Activated CD4-positive, alpha-beta T cell treated with anti-CD3 and anti-CD28 coated beads, Interleukin-2, amount 10 ng/mL, durations not matched to agents 7 days and 5 days (primary cell): ENCODE measurements around the gene MALL. TPM values are rescaled to one million over a fixed set of nuclear protein-coding genes. Genes with fewer than 3 reads are reported as not detected.
"Not testable (repeated sequence)": the region's sequence is repeated elsewhere in the genome, so short reads cannot be mapped to it uniquely, and the experiment has no call there.

Experiments
- CTCF ChIA-PET: fragments of 350-600 bp; sonication (Branson Sonifier 250); formaldehyde crosslinking; loops from one replicate; lab custom pipeline; 2021; ENCODE audit warnings: antibody characterized with exemption; lab: Charles Lee
- POLR2A ChIA-PET: fragments of 350-600 bp; sonication (Branson Sonifier 250); formaldehyde crosslinking; loops from one replicate; lab custom pipeline; 2021; ENCODE audit warnings: antibody characterized with exemption; lab: Charles Lee
- DNase-seq: peaks from one replicate; pipeline ENCODE4 v3.0.0-alpha.2; 2020
- H3K27ac Mint-ChIP-seq: one replicate; pipeline ENCODE4 v1.8.0; 2021; ENCODE audit warnings: mild to moderate bottlenecking, moderate library complexity, mixed read lengths
- H3K27me3 Mint-ChIP-seq: one replicate; pipeline ENCODE4 v1.8.0; 2021; ENCODE audit warnings: mixed read lengths
- H3K36me3 Mint-ChIP-seq: one replicate; pipeline ENCODE4 v1.8.0; 2021; ENCODE audit warnings: low read depth, mixed read lengths
- H3K4me1 Mint-ChIP-seq: one replicate; pipeline ENCODE4 v1.8.0; 2021; ENCODE audit warnings: mixed read lengths
- H3K4me3 Mint-ChIP-seq: one replicate; pipeline ENCODE4 v1.8.0; 2021; ENCODE audit warnings: mild to moderate bottlenecking, moderate library complexity, mixed read lengths
- H3K9me3 Mint-ChIP-seq: one replicate; pipeline ENCODE4 v1.8.0; 2021; ENCODE audit warnings: mixed read lengths
- total RNA-seq, 2 experiments: library from RNA; stranded (reverse); gene quantifications; one replicate each; pipeline ENCODE4 v1.2.3, GENCODE V29; 2021

MALL gene
- total RNA-seq, 2 experiments from 2014 or later, result 0.19 TPM; not detected in 1

DNA sequence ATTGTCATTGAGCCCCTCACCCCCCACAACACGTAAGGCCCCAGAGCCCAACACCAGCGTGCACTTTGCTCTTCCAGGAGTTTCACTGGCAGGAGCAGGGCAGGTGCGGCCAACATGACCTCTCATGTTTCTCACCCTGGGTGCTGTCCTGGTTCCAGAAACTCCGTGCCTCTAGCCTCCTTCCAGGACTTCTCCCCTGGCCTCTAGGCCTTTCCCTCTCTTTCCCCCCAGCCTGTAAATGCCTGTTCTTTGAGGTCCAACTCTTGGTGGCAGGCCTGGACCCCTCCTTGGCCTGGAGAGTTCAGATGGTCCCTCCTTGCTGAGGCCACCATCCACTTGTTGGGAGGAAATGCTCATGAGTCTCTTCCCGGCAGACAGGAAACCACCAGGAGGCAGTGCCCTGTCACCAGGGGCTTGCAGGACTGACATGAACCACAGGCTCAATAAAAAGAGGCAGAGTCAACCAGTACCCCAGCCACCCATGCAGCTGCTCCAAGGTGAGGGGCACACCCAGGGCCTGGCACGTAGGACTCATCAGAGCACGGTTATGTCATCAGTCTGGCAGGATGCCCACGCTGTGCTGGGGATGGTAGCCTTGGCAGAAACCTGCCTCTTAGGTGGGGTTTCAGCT is 1.5 kb downstream of the MALL start:
- H3K36me3 Mint-ChIP-seq, result no peaks in the 10 kb centered on the region
- peaks cover 34% of the 10 kb centered on the region for H3K4me1 Mint-ChIP-seq
- DNase-seq, result no peak
- H3K27me3 Mint-ChIP-seq, result peaks cover 76% of the 10 kb centered on the region
- ChIA-PET CTCF (no interaction called here), POLR2A (no interaction called here)
- peaks cover 8% of the 10 kb centered on the region for H3K9me3 Mint-ChIP-seq
- H3K4me3 Mint-ChIP-seq, result no peak overlapping the region
- no peak overlapping the region for H3K27ac Mint-ChIP-seq

GRCh38 chr2:110108291-110108690 is 7.3 kb downstream of the MALL start:
- CTCF ChIA-PET, POLR2A ChIA-PET, H3K27ac Mint-ChIP-seq, DNase-seq, H3K4me3 Mint-ChIP-seq, H3K36me3 Mint-ChIP-seq: not testable (repeated sequence)
- H3K4me1 Mint-ChIP-seq, result peaks cover 21% of the 10 kb centered on the region
- H3K9me3 Mint-ChIP-seq, result peaks cover 14% of the 10 kb centered on the region
- H3K27me3 Mint-ChIP-seq, result peaks cover 63% of the 10 kb centered on the region

GRCh38 chr2:110107092-110108079 is 8.2 kb downstream of the MALL start:
- ChIA-PET POLR2A (no interaction called here), CTCF (interaction anchor here (0.9 to 1.0 kb wide), 2 partner anchors 9 to 12 kb away, joined by 3 read pairs; no protein-coding TSS in a partner anchor)
- Mint-ChIP-seq H3K9me3 (peaks cover 14% of the 10 kb centered on the region), H3K27ac (no peak overlapping the region), H3K36me3 (peaks cover 2% of the 10 kb centered on the region), H3K4me3 (no peak overlapping the region), H3K4me1 (peaks cover 21% of the 10 kb centered on the region), H3K27me3 (peaks cover 58% of the 10 kb centered on the region)
- no peak for DNase-seq

- H3K27ac Mint-ChIP-seq, result no peak overlapping the region
- H3K4me1 Mint-ChIP-seq, result peaks cover 26% of the 10 kb centered on the region
- H3K36me3 Mint-ChIP-seq, result peaks cover 2% of the 10 kb centered on the region
- ChIA-PET POLR2A (no interaction called here), CTCF (interaction anchor here (0.9 to 1.0 kb wide), 2 partner anchors 9 to 11 kb away, joined by 3 read pairs; no protein-coding TSS in a partner anchor)
- no peak for DNase-seq
- H3K9me3 Mint-ChIP-seq, result peaks cover 13% of the 10 kb centered on the region
- H3K4me3 Mint-ChIP-seq, result no peak overlapping the region
- H3K27me3 Mint-ChIP-seq, result peaks cover 51% of the 10 kb centered on the region
These were observed 9.0 kb downstream of the MALL start for GRCh38 chr2:110106642-110107041.

DNA sequence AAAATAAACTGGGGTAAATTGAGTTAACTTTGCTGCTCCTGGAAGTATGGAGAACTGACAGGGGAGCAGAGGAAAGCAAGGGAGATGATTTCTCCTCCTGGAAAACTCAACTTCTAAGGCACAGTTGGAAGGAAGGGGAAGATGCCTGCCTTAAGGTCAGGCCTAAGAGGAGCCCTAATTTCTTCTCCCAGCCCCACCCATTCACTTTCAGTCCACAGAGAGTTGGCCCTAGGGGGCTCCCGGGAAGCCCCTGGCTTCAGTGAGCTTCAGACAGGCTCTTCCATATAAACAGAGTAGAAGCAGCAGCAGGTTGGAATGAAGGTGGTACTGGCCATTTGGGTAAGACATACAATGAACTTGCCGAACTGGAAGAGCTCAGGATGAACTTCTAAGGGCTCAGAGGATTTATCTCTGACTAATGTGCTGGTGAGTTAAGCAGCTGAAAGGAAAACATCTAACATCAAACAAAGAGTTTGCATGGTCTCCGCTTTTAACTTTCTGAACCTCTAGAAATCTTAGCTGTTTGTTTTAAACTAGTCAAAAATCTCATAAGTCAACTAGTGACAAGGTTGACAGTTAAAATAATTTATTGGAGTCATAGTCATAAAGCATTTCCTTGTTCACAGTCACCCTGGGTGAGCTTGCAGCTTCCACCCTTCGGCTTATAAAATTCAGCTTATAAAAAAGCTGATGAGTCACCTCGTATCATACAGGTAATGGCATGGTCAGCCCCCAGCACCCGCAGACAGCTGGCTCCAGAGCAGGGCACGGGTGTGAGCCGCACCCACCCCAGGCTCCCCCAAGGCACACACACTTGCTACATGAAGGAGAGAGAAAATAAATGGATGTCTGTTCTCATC is 9.8 kb downstream of the MALL start:
- Mint-ChIP-seq H3K36me3 (peaks cover 2% of the 10 kb centered on the region), H3K4me1 (peaks cover 33% of the 10 kb centered on the region), H3K27me3 (peaks cover 44% of the 10 kb centered on the region), H3K9me3 (peaks cover 12% of the 10 kb centered on the region), H3K27ac (no peak overlapping the region), H3K4me3 (no peak overlapping the region)
- ChIA-PET CTCF (interaction anchor here (0.9 kb wide), 1 partner anchor 10 kb away, joined by 3 read pairs; no protein-coding TSS in a partner anchor), POLR2A (no interaction called here)
- DNase-seq, result no peak

GRCh38 chr2:110105183-110105582 is 10.4 kb downstream of the MALL start:
- ChIA-PET CTCF (no interaction called here), POLR2A (no interaction called here)
- Mint-ChIP-seq H3K27ac (no peak overlapping the region), H3K4me1 (peaks cover 29% of the 10 kb centered on the region), H3K36me3 (peaks cover 2% of the 10 kb centered on the region), H3K27me3 (peaks cover 39% of the 10 kb centered on the region), H3K4me3 (no peak overlapping the region), H3K9me3 (peaks cover 10% of the 10 kb centered on the region)
- DNase-seq, result no peak

DNA sequence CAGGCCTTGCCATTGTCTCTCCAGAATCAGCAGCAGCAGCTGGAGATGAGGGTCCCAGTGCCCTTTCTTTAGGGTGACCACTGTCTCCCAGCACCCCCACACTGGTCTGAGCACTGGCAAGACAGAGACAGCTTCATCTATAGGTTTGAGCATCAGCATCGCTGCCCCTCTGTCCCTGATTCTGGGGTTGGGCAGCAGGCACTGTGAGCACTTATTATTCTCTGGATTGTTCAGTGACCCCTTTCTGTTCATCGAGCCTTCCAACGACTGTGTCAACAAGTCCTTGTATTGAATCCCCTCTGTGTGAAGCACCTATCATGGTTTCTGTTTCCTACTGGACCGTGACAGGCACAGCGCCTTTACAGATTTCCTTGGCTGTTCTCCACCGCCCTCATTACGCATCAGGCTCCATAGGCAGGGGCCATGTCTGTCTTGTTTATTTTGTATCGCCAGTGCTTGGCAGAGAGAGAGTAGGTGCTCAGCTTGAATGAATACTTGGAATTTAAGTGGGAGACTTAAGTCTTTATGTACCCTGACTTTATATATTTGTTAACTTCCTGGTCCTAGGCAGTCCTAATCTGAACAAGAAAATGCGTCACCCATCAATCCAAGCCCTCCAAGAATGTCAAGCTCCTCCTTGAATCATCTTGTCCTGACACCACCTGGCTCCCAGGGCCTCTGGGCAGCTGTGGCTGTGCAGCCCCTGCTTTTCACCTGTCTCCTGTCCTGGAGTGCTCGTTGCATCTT is 11.4 kb downstream of the MALL start:
- POLR2A ChIA-PET, result no interaction called here

GRCh38 chr2:110103061-110103961 is 12.3 kb downstream of the MALL start:
- no peak overlapping the region for H3K27ac Mint-ChIP-seq
- peaks cover 23% of the 10 kb centered on the region for H3K27me3 Mint-ChIP-seq
- ChIA-PET CTCF (no interaction called here), POLR2A (no interaction called here)
- H3K4me1 Mint-ChIP-seq, result peaks cover 19% of the 10 kb centered on the region
- DNase-seq, result no peak
- H3K9me3 Mint-ChIP-seq, result peaks cover 5% of the 10 kb centered on the region
- peaks cover 2% of the 10 kb centered on the region for H3K36me3 Mint-ChIP-seq
- H3K4me3 Mint-ChIP-seq, result no peak overlapping the region

More for the DNA sequence above, 11.4 kb downstream of the MALL start:
- peaks cover 2% of the 10 kb centered on the region for H3K36me3 Mint-ChIP-seq
- DNase-seq, result no peak
- H3K4me1 Mint-ChIP-seq, result peaks cover 24% of the 10 kb centered on the region
- CTCF ChIA-PET, result no interaction called here
- peaks cover 31% of the 10 kb centered on the region for H3K27me3 Mint-ChIP-seq
- H3K27ac Mint-ChIP-seq, result no peak overlapping the region
- H3K4me3 Mint-ChIP-seq, result no peak overlapping the region
- H3K9me3 Mint-ChIP-seq, result peaks cover 6% of the 10 kb centered on the region

- ChIA-PET POLR2A (no interaction called here), CTCF (no interaction called here)
- Mint-ChIP-seq H3K4me1 (peaks cover 19% of the 10 kb centered on the region), H3K36me3 (no peaks in the 10 kb centered on the region), H3K4me3 (no peak overlapping the region), H3K9me3 (peaks cover 3% of the 10 kb centered on the region), H3K27ac (peak overlapping the region; percentile 51), H3K27me3 (peaks cover 12% of the 10 kb centered on the region)
- DNase-seq, result no peak
These were observed 13.5 kb downstream of the MALL start for GRCh38 chr2:110101901-110102803.

- no peak for DNase-seq
- Mint-ChIP-seq H3K36me3 (no peaks in the 10 kb centered on the region), H3K9me3 (no peaks in the 10 kb centered on the region), H3K27me3 (peaks cover 12% of the 10 kb centered on the region), H3K4me3 (no peak overlapping the region), H3K4me1 (peaks cover 19% of the 10 kb centered on the region), H3K27ac (no peak overlapping the region)
- ChIA-PET CTCF (no interaction called here), POLR2A (no interaction called here)
These were observed 14.3 kb downstream of the MALL start for GRCh38 chr2:110101280-110101844.
